Esophagus muscularis mucosa (tissue), 4 donors: ENCODE measurements around the gene NFKBIL1. TPM values are rescaled to one million over a fixed set of nuclear protein-coding genes. Genes with fewer than 3 reads are reported as not detected.

Source experiments
- DNase-seq: peaks from one replicate; pipeline ENCODE4 v3.0.0-alpha.2; 2017; ENCODE audit errors: extremely low spot score
- H3K27ac ChIP-seq, 4 donors: fragments of 200-600 bp; sonication (generic); replicated peaks in 1 of 4; 1 replicate in 3 of 4; 2 replicates in 1 of 4; pipeline ENCODE4 v1.5.1; 2016 to 2019; ENCODE audit warnings: mild to moderate bottlenecking in 1 of 4
- H3K27me3 ChIP-seq, 4 donors: fragments of 200-600 bp; sonication (generic); one replicate each; pipeline versions ENCODE4 v1.5.1 to v1.6.0; 2016 to 2019
- H3K36me3 ChIP-seq, 4 donors: fragments of 200-600 bp; sonication (generic); one replicate each; pipeline ENCODE4 v1.5.1; 2016 to 2019
- H3K4me1 ChIP-seq, 4 donors: fragments of 200-600 bp; sonication (generic); one replicate each; pipeline ENCODE4 v1.5.1; 2016 to 2019
- H3K4me3 ChIP-seq, 4 donors: fragments of 200-600 bp; sonication (generic); 1 replicate in 2 of 4; 2 replicates in 2 of 4; pipeline ENCODE4 v1.5.1; 2016 to 2019; ENCODE audit warnings: mild to moderate bottlenecking in 4 of 4, moderate library complexity in 1 of 4
- H3K9me3 ChIP-seq, 4 donors: fragments of 200-600 bp; sonication (generic); 1 replicate in 3 of 4; 2 replicates in 1 of 4; pipeline ENCODE4 v1.5.1; 2016 to 2019
- EP300 ChIP-seq: sonication (generic); formaldehyde crosslinking; IDR thresholded peaks from one replicate; pipeline ENCODE4 v1.6.1; 2017; ENCODE audit warnings: antibody characterized with exemption
- POLR2A ChIP-seq: fragments of 450-650 bp; IDR thresholded peaks from one replicate; pipeline ENCODE4 v1.6.1; 2017; ENCODE audit warnings: antibody characterized with exemption, moderate library complexity, mild to moderate bottlenecking, low read depth
- POLR2AphosphoS5 ChIP-seq, 2 donors: sonication (generic); formaldehyde crosslinking; IDR thresholded peaks; one replicate each; pipeline ENCODE4 v1.6.1; 2017; ENCODE audit warnings: antibody characterized with exemption in 2 of 2
- WGBS: methylation state at CpG from one replicate; pipeline ENCODE4 v1.1.5; 2018; 5-methylcytosine and 5-hydroxymethylcytosine counted together
- intact Hi-C: fragments of 100-400 bp; cut with DNase I; formaldehyde crosslinking; loops from one replicate; pipeline ENCODE4 v1.15.1; 2023
- total RNA-seq, 4 donors: library from RNA; depleted of rRNA; stranded (reverse); fragments of >200 nt; gene quantifications; one replicate each; pipeline versions ENCODE4 v1.1.0 to v1.2.1, GENCODE V29; 2016
- TF ChIP-seq, protein P1 (sequence below), 3 experiments: fragments of 200-600 bp in 2 of 3; fragments of 450-650 bp in 1 of 3; sonication (generic) in 2 of 3; IDR thresholded peaks; one replicate each; pipeline ENCODE4 v1.5.1; 2017 to 2019; ENCODE audit warnings: antibody characterized with exemption in 3 of 3, mild to moderate bottlenecking in 2 of 3, moderate library complexity in 1 of 3

Gene NFKBIL1
- total RNA-seq, 4 donors from 2014 or later, result 24.4 to 42.6 (median 29.6) TPM

GRCh38 chr6:31528307-31528777 lies 19.1 kb upstream of the NFKBIL1 start:
- intact Hi-C loops, result no loop called here
- H3K4me3 ChIP-seq, result no peak overlapping the region
- H3K27ac ChIP-seq, result no peak overlapping the region
- no peaks in the 10 kb centered on the region for H3K27me3 ChIP-seq
- DNase-seq, result no peak
- H3K4me1 ChIP-seq, result no peaks in the 10 kb centered on the region
- TF ChIP-seq, protein P1, sequence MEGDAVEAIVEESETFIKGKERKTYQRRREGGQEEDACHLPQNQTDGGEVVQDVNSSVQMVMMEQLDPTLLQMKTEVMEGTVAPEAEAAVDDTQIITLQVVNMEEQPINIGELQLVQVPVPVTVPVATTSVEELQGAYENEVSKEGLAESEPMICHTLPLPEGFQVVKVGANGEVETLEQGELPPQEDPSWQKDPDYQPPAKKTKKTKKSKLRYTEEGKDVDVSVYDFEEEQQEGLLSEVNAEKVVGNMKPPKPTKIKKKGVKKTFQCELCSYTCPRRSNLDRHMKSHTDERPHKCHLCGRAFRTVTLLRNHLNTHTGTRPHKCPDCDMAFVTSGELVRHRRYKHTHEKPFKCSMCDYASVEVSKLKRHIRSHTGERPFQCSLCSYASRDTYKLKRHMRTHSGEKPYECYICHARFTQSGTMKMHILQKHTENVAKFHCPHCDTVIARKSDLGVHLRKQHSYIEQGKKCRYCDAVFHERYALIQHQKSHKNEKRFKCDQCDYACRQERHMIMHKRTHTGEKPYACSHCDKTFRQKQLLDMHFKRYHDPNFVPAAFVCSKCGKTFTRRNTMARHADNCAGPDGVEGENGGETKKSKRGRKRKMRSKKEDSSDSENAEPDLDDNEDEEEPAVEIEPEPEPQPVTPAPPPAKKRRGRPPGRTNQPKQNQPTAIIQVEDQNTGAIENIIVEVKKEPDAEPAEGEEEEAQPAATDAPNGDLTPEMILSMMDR (IDR thresholded peaks at IDR 0.05), result no peak
- TF ChIP-seq EP300 (no peak), POLR2A (no peak), POLR2AphosphoS5 (IDR thresholded peaks at IDR 0.05) (no peak)
- WGBS, result 83% methylated on average over 4 of the region's 4 CpGs
- peaks cover 27 to 42% (median 41%) of the 10 kb centered on the region in 4 donors for H3K36me3 ChIP-seq
- no peaks in the 10 kb centered on the region for H3K9me3 ChIP-seq

DNA sequence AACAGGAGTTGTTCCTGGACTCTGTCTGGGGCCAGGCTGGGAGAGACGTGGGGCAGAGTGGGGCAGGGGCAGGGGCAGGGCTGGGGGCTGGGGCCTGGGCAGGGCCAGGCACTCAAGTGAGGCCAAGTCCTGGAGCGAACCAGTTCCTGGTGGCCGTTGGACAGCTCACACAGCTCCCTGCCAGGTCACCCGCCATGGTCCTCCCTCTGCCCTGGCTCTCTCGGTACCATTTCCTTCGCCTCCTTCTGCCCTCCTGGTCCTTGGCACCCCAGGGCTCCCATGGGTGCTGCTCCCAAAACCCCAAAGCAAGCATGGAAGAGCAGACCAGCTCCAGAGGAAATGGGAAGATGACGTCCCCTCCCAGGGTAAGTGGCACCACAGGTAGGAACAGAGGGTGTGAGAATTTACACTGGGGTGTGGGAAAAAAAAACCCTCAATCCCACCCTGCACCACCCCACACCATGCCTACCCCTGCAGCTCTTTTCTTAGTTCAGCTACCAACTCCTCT lies 18.5 kb upstream of the NFKBIL1 start, which contains the start of gene MCCD1:
Gene MCCD1, plus strand, starts transcription at position 142 of the 508 bp plus-strand sequence. Its CDS starts 53 bp downstream, at position 195.
- Histone ChIP-seq H3K27ac (no peak within 1 kb of the TSS), H3K4me3 (no peak within 1 kb of the TSS), H3K4me1 (no peaks in the 10 kb centered on the region), H3K9me3 (no peaks in the 10 kb centered on the region), H3K36me3 (peaks cover 32 to 47% (median 46%) of the 10 kb centered on the region in 4 donors), H3K27me3 (no peaks in the 10 kb centered on the region)
- DNase-seq, result no peak
- intact Hi-C loops, result no loop called here
- WGBS, result 76% methylated on average over 7 of the region's 7 CpGs
- TF ChIP-seq POLR2A, result no peak
- TF ChIP-seq EP300, result no peak
- TF ChIP-seq, protein P1 (IDR thresholded peaks at IDR 0.05), result no peak
- no peak for TF ChIP-seq POLR2AphosphoS5 (IDR thresholded peaks at IDR 0.05)

GRCh38 chr6:31529329-31530150 lies 17.9 kb upstream of the NFKBIL1 start:
- TF ChIP-seq POLR2A, result no peak
- TF ChIP-seq EP300, result no peak
- TF ChIP-seq POLR2AphosphoS5 (IDR thresholded peaks at IDR 0.05), result no peak
- no peak overlapping the region for H3K27ac ChIP-seq
- no peaks in the 10 kb centered on the region for H3K4me1 ChIP-seq
- no peak overlapping the region for H3K4me3 ChIP-seq
- no peaks in the 10 kb centered on the region for H3K9me3 ChIP-seq
- no peak for DNase-seq
- intact Hi-C loops, result no loop called here
- 45% methylated on average over 7 of the region's 12 CpGs for WGBS
- no peaks in the 10 kb centered on the region for H3K27me3 ChIP-seq
- peaks cover 38 to 54% (median 53%) of the 10 kb centered on the region in 4 donors for H3K36me3 ChIP-seq

DNA sequence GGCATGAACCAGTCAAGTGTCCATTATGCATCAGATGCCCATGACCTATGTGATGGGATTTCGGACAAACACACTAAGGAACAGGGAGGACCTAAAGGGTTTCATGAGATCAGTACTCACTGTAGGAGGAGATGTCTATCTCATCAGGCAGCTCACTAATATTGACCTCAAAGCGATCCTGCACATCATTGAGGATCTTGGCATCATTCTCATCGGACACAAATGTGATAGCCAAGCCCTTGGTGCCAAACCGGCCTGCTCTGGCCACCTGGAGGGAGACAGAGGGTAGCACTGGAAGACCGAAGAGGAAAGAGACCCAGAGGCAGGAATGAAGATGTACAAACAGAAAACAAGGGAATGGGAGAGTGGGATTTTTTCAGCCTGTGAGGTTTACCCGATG lies 16.7 kb upstream of the NFKBIL1 start:
- Histone ChIP-seq H3K4me1 (no peaks in the 10 kb centered on the region), H3K4me3 (no peak overlapping the region), H3K9me3 (no peaks in the 10 kb centered on the region), H3K27me3 (no peaks in the 10 kb centered on the region), H3K36me3 (peaks cover 49 to 65% (median 64%) of the 10 kb centered on the region in 4 donors), H3K27ac (no peak overlapping the region)
- TF ChIP-seq, protein P1 (IDR thresholded peaks at IDR 0.05), result no peak
- TF ChIP-seq POLR2AphosphoS5 (IDR thresholded peaks at IDR 0.05), result no peak
- TF ChIP-seq EP300, result no peak
- no peak for TF ChIP-seq POLR2A
- DNase-seq, result no peak
- intact Hi-C loops, result no loop called here
- whole genome bisulfite sequencing, result 66% methylated on average over 6 of the region's 6 CpGs

DNA sequence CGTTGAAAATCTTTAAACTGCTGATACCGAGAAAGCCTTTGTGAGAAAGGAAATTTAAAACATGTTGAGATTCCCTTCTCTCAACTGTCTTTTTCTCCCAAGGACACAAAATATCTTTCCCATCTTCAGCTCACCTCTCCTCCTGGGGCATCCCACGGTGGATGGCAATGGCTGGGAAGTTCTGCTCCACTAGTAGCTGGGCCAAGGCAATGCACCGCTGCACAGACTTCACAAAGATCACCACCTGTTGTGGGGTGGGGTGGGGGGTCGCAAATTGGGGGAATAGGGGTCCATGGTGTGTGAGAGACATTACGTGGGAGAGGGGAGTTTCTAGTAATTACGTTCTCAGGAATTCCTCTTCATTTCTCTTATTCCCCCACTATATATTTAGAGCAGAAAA lies 16.2 kb upstream of the NFKBIL1 start:
- Histone ChIP-seq H3K36me3 (peaks cover 54 to 70% (median 69%) of the 10 kb centered on the region in 4 donors), H3K9me3 (no peaks in the 10 kb centered on the region), H3K27ac (no peak overlapping the region), H3K4me3 (no peak overlapping the region), H3K4me1 (peaks cover 0 to 3% (median 1%) of the 10 kb centered on the region in 4 donors), H3K27me3 (no peaks in the 10 kb centered on the region)
- intact Hi-C loops, result no loop called here
- DNase-seq, result no peak
- TF ChIP-seq EP300, result no peak
- TF ChIP-seq, protein P1 (IDR thresholded peaks at IDR 0.05), result no peak
- TF ChIP-seq POLR2A, result no peak
- TF ChIP-seq POLR2AphosphoS5 (IDR thresholded peaks at IDR 0.05), result no peak
- WGBS, result 77% methylated on average over 7 of the region's 7 CpGs
